PC-9 (cell line): ENCODE results near the gene SKAP2. TPM values are rescaled to one million over a fixed set of nuclear protein-coding genes. Genes with fewer than 3 reads are reported as not detected.

ENCODE experiments used
- BruUV-seq: library from RNA; stranded (reverse); fragments of 400-500 nt; replicated peaks from 2 replicates; lab custom pipeline; 2021; lab: Mats Ljungman, UMichigan
- CTCF ChIA-PET: fragments of 300-600 bp; sonication (Branson Sonifier 250); formaldehyde crosslinking; loops from one replicate; lab custom pipeline; 2022; ENCODE audit warnings: antibody characterized with exemption; lab: Charles Lee
- POLR2A ChIA-PET: fragments of 300-600 bp; sonication (Branson Sonifier 250); formaldehyde crosslinking; loops from one replicate; lab custom pipeline; 2022; ENCODE audit warnings: antibody characterized with exemption; ENCODE audit not compliant: unreplicated experiment; lab: Charles Lee
- DNase-seq, 2 experiments: peaks; one replicate each; pipeline versions ENCODE4 v3.0.0 to v3.0.0-alpha.2; 2015 to 2022; ENCODE audit warnings: mixed read lengths in 1 of 2
- H2AFZ ChIP-seq: fragments of 200-600 bp; sonication (generic); 2 replicates; pipeline ENCODE4 v1.8.1; 2017; ENCODE audit warnings: antibody characterized with exemption
- H3F3A ChIP-seq: fragments of 200-600 bp; sonication (generic); 2 replicates; pipeline ENCODE4 v1.8.1; 2017; ENCODE audit warnings: antibody characterized with exemption, mild to moderate bottlenecking, low read depth; ENCODE audit not compliant: insufficient read depth
- H3K27ac ChIP-seq: fragments of 200-600 bp; sonication (generic); 2 replicates; pipeline ENCODE4 v1.6.1; 2016; ENCODE audit warnings: mixed run types
- H3K27me3 ChIP-seq: fragments of 200-600 bp; sonication (generic); 2 replicates; pipeline ENCODE4 v1.6.1; 2016; ENCODE audit warnings: low read depth, mixed run types; ENCODE audit not compliant: insufficient read depth
- H3K36me3 ChIP-seq: fragments of 200-600 bp; sonication (generic); 2 replicates; pipeline ENCODE4 v1.6.1; 2016; ENCODE audit warnings: low read depth, mixed run types
- H3K4me1 ChIP-seq: fragments of 200-600 bp; sonication (generic); replicated peaks from 2 replicates; pipeline ENCODE4 v1.6.1; 2016; ENCODE audit warnings: mixed run types; ENCODE audit not compliant: insufficient read depth
- H3K4me2 ChIP-seq: fragments of 200-600 bp; sonication (generic); 2 replicates; pipeline ENCODE4 v1.6.1; 2017; ENCODE audit warnings: mixed run types
- H3K4me3 ChIP-seq: fragments of 200-600 bp; sonication (generic); 2 replicates; pipeline ENCODE4 v1.6.1; 2016; ENCODE audit warnings: mixed run types
- H3K79me2 ChIP-seq: fragments of 200-600 bp; sonication (generic); 2 replicates; pipeline ENCODE4 v1.6.1; 2017; ENCODE audit warnings: low read depth, mixed run types
- H3K9me2 ChIP-seq: fragments of 200-600 bp; sonication (generic); 2 replicates; pipeline ENCODE4 v1.8.1; 2017; ENCODE audit warnings: mild to moderate bottlenecking; ENCODE audit not compliant: insufficient read depth
- H3K9me3 ChIP-seq: fragments of 200-600 bp; sonication (generic); 2 replicates; pipeline ENCODE4 v1.8.1; 2016; ENCODE audit warnings: low read depth; ENCODE audit not compliant: insufficient read depth
- H4K20me1 ChIP-seq: fragments of 200-600 bp; sonication (generic); 2 replicates; pipeline ENCODE4 v1.8.1; 2017; ENCODE audit not compliant: insufficient read depth
- CTCF ChIP-seq: fragments of 200-600 bp; sonication (generic); conservative IDR thresholded peaks from 2 replicates; pipeline ENCODE4 v1.6.1; 2017; ENCODE audit warnings: mixed run types, antibody characterized with exemption, mild to moderate bottlenecking, moderate library complexity
- EZH2 ChIP-seq: fragments of 200-600 bp; sonication (generic); IDR thresholded peaks from 2 replicates; pipeline ENCODE4 v1.8.0; 2017; ENCODE audit warnings: antibody characterized with exemption, low read depth
- intact Hi-C: fragments of 100-400 bp; cut with micrococcal nuclease; formaldehyde crosslinking; loops from one replicate; pipeline ENCODE4 v1.10.0; 2022; ENCODE audit not compliant: unreplicated experiment
- total RNA-seq: library from RNA; stranded (reverse); gene quantifications from 2 replicates; pipeline ENCODE4 v1.2.3, GENCODE V29; 2021

SKAP2 gene
- total RNA-seq, 1 experiment from 2014 or later: 74.9 TPM

DNA sequence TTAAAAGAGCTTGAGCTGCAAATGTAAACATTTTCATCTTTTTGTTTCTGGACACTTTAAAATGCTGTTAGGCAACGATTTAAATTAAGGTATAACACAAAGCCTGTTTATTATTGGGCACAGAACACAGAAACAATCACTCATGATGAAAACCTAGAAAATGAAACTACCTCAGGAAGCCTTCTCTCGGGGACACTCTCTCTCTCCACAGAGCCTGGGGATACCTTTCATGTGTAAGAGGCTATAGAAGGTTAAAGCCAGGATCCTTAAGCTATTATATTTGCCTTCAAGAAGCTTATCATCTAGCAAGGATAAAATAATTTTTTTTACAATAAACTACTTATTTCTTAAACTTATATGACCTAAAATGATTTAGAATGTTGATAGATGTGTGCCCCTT lies 194.1 kb downstream of the SKAP2 start:
- ChIA-PET POLR2A (interaction anchor here (0.5 to 0.7 kb wide), 3 partner anchors 153 to 695 kb away, joined by 3 to 11 read pairs (median 5); no protein-coding TSS in a partner anchor), CTCF (interaction anchor here (0.6 to 0.8 kb wide), 2 partner anchors 287 to 447 kb away, joined by 3 to 4 read pairs; no protein-coding TSS in a partner anchor)
- no peak overlapping the region for H3K4me2 ChIP-seq
- no TSS peak for BruUV-seq
- no peaks in the 10 kb centered on the region for H3K79me2 ChIP-seq
- H3K9me2 ChIP-seq: no peaks in the 10 kb centered on the region
- H3K4me3 ChIP-seq: no peak overlapping the region
- no peak for TF ChIP-seq CTCF
- no peak for TF ChIP-seq EZH2
- H4K20me1 ChIP-seq: no peaks in the 10 kb centered on the region
- DNase-seq: no peak
- H3K4me1 ChIP-seq: peaks cover 34% of the 10 kb centered on the region
- no peak overlapping the region for H2AFZ ChIP-seq
- no peak overlapping the region for H3K27ac ChIP-seq
- no peaks in the 10 kb centered on the region for H3K9me3 ChIP-seq
- peaks cover 10% of the 10 kb centered on the region; the same call in 1 of the 2 replicates for H3F3A ChIP-seq
- no peaks in the 10 kb centered on the region for H3K36me3 ChIP-seq
- H3K27me3 ChIP-seq: no peaks in the 10 kb centered on the region
- intact Hi-C loops: no loop called here

- H3F3A ChIP-seq: peaks cover 22% of the 10 kb centered on the region; the same call in 1 of the 2 replicates
- no peaks in the 10 kb centered on the region for H3K36me3 ChIP-seq
- no peaks in the 10 kb centered on the region for H4K20me1 ChIP-seq
- no peak for DNase-seq
- peaks cover 49% of the 10 kb centered on the region for H3K4me1 ChIP-seq
- H3K27ac ChIP-seq: no peak overlapping the region
- H2AFZ ChIP-seq: no peak overlapping the region
- ChIA-PET CTCF (no interaction called here), POLR2A (no interaction called here)
- H3K27me3 ChIP-seq: no peaks in the 10 kb centered on the region
- no peaks in the 10 kb centered on the region for H3K79me2 ChIP-seq
- no TSS peak for BruUV-seq
- no peak for TF ChIP-seq CTCF
- no peak for TF ChIP-seq EZH2
- H3K4me3 ChIP-seq: no peak overlapping the region
- H3K9me3 ChIP-seq: no peaks in the 10 kb centered on the region
- no peaks in the 10 kb centered on the region for H3K9me2 ChIP-seq
- intact Hi-C loops: loop anchor here (5.0 kb wide), 2 partner anchors 472 to 577 kb away; no protein-coding TSS in a partner anchor
- H3K4me2 ChIP-seq: no peak overlapping the region
Observed at GRCh38 chr7:26668821-26669220, 195.6 kb downstream of the SKAP2 start.

DNA sequence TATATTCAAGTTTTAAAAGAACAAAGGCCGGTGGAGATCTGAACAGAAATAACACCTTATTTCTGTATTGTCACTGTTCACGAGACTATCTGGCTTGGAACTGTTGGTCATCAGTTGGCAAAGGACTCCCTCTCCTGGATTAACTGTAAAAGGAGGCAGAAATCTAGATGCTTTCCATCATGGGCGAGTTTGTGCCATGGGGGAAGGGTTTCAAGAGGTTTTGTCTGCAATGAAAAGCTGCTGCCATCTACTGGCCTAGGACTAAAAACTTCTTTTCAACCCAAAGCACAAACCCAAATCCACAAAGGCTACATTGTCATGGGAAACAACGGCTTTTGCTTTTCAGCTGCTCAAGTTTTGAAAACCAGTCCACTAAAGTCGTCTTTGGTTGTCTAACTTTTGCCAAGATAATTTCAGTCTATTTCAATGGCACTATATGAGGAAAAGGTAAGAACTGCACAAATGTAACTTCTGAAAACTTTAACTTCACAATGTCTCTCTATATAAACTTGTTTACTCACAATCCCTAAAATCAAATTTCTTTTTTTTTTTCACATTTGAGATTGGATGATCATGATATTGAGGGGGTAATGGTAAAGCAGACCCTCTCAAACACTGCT lies 196.8 kb downstream of the SKAP2 start:
- H3F3A ChIP-seq: peaks cover 22% of the 10 kb centered on the region; the same call in 1 of the 2 replicates
- TF ChIP-seq CTCF: peak; percentile 99
- no peak for TF ChIP-seq EZH2
- no peak overlapping the region for H3K27ac ChIP-seq
- intact Hi-C loops: loop anchor here (1.0 to 5.0 kb wide), 11 partner anchors 118 to 774 kb away; no protein-coding TSS in a partner anchor
- H3K9me3 ChIP-seq: no peaks in the 10 kb centered on the region
- H3K36me3 ChIP-seq: no peaks in the 10 kb centered on the region
- H2AFZ ChIP-seq: no peak overlapping the region
- H4K20me1 ChIP-seq: no peaks in the 10 kb centered on the region
- no TSS peak for BruUV-seq
- no peaks in the 10 kb centered on the region for H3K9me2 ChIP-seq
- no peak overlapping the region for H3K4me3 ChIP-seq
- peak overlapping the region; percentile 4; the same call in 1 of the 2 replicates for H3K4me2 ChIP-seq
- DNase-seq: peak; percentile 84 to 94
- ChIA-PET CTCF (interaction anchor here (0.6 to 4.1 kb wide), 10 partner anchors 118 to 1251 kb away, joined by 3 to 94 read pairs (median 4); no protein-coding TSS in a partner anchor), POLR2A (interaction anchor here (0.8 kb wide), 1 partner anchor 40 kb away, joined by 6 read pairs; no protein-coding TSS in a partner anchor)
- H3K4me1 ChIP-seq: peaks cover 61% of the 10 kb centered on the region
- H3K79me2 ChIP-seq: no peaks in the 10 kb centered on the region
- no peaks in the 10 kb centered on the region for H3K27me3 ChIP-seq
